Medulla oblongata (tissue), 1 donor: ENCODE results near the gene LINGO1.

Source experiments
- DNase-seq: peaks from one replicate; pipeline ENCODE4 v3.0.0-alpha.2; 2015; ENCODE audit errors: extremely low spot score

Gene LINGO1

DNA sequence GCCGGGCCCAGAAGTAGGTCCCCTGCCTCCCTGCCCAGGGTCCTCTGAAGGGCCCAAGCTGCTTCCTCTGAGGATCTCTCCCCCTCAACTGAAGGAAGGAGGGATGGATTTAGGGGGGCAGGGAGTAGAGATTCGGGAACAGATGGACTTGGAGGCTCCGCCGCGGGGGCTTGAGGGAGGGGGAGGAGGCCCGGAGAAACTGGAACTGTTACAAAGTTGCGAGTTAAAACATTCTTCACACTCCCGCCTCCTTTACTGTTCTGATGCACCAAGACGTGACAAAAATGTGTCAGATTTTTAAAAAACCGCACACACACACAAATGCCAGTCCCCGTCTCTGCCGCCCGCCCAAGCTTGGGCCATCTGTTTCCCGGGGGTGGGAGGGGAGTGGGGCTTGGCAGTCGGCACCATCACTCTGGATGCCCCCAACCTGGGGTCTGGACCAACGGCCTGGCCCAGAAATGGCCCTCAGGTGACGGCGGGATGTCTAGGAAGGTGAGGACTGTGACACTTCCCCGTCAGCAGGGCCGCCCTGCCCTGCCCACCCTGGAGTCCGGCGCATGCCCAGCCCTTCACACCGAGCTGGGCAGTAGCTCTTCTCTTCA, 25.0 kb upstream of the LINGO1 start:
- DNase-seq: no peak

DNA sequence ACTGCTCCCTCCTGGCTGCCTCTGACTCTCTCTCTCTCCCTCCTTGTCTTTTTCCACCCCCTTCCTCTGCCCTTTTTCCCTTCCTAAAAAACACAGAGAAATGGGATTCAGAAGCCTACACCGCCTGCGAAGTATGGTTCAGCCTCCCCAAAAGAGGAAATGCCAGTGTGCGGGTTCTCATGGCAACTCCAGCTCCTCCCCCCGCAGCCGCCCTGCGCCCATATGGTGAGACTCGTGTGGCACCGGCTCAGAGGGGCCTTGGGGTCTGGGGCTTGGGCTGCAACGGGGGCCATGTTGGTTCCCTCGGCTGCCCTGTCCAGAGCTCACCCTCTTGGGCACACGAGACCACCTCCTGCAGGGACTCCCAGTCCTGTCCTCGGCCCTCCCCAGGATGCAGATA, 23.6 kb upstream of the LINGO1 start:
- DNase-seq: no peak

DNA sequence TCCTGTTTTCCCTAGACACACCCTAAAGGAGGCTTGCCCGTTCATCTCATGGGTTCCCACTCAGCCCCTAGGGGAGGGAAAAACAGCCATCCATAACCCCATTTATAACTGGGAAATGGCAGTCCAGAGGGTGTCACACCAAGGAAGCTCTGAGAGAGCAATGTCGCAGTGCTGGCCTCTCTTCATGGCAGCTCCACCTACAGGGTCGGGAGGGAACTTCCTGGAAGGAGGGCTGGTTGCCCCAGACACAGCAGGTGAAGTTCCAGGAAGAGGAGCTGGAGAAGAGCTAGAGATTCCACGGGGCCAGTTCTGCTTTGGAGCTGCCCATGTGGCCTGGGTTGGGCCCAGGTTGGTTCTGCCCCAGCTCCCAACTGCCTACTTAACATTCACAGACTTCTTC, 22.3 kb upstream of the LINGO1 start:
- no peak for DNase-seq

DNA sequence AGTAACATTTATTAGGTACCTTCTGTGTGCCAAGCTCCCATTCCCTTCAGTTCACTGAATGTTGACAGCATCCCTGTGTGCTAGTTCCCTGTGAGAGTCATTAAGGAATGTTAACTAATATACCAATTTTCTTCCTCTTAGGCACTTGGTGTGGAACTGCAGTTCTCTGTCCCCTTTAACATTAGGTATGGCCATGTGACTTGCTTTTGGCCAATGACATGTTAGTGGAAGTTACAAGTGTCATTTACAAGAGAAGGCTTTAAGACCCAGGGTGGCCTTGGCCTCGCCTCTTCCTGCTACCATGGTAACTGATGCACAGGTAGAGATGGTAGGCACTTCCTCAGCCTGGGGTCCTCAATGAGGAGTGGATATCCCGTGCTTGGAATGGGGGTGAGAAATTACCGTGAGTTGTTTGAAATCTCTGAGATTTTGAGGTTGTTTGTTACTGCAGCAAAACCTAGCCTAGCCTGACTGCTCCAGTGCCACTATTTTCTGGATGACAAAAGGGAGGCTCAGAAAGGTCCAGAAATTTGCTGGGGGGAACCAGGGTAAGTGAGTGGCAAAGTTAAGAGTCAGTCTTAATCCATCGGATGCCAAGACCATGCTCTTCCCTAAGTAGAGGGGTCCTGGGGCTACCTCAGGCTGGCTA, 21.2 kb upstream of the LINGO1 start:
- DNase-seq: no peak

DNA sequence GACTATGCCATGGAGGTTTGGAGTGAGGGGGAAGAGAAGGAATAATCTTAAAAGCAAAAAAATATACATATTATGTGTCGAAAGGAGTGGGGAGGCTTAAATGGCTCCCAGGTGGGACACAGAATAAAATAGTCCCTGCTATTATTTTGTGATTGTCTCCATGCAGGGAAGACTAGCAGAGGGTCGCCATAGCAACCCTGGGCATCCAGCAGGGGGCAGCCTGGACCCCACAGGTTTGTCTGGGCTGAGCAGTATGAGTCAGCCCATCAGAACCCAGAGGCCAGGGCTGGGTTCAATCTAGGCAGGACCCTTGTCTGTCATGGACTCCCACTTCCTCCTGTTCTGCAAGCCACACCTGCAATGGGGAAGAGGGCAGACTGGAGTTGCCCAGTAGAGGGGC, 17.6 kb upstream of the LINGO1 start:
- no peak for DNase-seq

DNA sequence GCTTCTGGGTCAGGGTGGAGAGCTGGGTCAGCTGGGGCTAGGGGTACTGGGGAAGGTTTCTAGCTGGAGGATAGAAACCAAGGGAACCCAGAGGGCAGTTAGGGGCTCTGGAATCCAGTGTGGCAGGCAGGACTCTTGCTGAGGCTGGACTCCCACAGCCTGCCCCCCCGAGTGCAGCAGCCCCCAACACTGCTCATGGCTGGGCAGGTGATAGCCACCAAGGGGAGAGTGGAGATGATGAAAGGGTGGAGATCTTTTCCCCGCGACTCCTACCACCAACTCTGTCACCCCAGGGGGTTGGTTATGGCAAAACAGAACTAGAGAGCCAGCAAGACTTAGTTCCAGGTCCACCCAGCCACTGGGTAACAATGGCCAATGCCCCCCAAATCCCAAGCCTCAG, 16.9 kb upstream of the LINGO1 start:
- no peak for DNase-seq

DNA sequence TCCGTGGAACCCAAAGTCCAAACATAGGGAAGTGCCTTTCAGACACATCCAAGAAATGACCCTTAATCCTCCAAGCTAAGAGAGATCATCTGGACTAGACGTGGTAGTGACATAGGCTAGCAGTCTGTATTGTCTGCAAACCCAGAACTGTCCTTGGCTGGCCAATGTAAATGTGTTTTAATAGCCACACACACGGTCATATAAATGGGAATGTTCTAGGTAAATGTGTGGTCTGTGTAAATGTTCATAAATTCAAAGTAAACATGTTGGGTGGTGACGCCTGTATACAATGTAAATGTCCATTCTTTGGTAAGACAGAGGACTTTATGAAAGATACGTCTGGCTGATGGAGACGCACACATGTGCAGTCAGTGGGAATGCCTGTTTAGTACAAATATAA, 16.3 kb upstream of the LINGO1 start:
- DNase-seq: no peak

DNA sequence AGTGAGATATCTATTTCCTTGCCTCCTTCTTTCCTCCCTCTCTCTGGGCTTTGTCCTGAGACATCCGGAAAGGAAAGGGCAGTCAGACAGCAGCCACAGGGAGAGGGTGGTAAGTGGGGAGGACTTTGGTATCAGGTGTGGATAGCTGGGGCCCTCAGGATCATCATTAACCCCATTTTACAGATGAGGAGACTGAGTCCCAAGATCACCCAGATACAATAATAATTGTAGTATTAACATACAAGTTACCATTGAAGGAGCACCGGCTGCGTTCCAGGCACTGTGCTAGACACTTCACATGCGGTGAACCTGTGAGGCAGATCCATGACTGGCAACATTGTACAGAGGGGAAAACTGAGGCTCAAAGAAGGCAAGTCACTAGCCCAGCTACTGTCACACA, 15.2 kb upstream of the LINGO1 start:
- DNase-seq: no peak

DNA sequence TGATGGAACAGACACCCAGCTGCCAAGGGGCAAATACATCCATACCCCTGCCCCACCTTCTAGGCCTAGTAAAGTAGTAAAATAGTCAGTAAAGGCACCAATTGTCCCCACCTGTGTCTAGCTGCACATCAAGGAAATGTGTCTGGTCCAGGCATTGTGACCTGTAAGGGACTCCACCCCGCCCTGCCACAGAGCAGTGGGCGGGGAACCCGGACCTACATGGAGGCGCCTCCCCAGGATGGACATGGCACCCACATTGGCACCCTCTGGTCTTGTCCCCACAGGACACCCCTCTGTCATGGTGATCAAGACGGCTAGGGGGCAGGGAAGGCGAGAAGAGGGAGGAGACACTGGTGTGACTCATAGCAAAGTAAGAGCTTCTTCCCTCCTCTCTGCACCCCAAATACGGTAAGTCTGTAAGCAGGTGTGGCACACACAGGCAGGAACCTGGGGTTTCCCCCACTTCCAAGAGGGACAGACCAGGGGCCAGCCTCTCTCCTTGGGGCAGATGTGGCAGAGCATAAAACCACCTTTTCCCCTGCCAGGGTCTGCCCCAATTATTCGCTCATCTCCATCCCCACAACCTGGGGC, 13.5 kb upstream of the LINGO1 start:
- DNase-seq: no peak

DNA sequence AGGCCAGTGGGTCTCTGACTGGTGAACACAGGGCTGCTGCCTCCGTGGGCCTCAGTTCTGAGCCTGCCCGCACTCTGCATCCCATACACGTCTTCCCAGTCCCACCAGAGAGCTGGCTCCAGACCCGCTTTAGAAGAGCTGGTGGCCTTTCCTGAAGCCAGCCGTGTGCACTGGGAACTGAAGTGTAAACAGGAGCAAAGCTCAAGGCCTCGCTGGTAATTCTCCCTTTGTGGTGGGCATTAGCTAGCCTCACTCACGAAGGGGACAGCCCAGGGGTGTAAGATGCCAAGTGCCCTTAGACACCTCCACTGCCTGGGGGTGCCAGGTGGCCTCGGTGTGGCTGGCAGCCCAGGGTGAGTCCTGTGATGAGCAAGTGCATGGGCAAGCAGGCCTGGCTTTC, 12.9 kb upstream of the LINGO1 start:
- no peak for DNase-seq

DNA sequence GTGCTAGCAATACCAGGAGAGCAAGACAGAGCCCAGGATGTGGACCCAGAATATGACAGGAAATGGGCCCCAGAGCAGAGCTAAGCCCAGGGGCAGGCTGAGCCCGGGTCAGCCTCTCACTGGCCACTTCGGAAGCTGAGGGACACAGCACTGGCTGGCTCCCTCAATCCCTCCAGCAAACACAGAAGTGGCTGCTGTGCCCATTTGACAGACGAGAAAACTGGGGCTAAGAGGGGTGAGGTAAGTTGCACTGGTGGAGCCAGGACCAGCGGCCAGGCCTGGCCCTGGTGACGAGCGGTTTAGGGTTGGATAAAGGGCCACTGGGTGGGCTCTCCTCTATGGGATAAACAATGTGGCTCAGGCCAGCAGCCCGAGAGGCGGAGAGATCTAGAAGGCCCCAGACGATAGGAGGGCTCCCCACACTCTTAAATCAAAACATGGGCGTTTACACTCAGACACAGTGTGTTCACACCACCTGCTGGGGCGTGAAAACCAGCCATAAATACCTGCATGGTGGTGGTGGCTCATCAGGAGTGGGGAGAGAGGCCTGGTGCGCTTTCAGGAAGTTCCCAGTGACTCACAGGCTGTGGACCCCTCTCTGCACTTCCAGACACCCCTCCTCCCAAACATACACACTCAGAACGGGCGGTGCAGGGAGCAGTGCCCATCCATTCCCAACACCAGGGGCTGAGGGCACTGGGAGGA, 12.0 kb upstream of the LINGO1 start:
- no peak for DNase-seq

DNA sequence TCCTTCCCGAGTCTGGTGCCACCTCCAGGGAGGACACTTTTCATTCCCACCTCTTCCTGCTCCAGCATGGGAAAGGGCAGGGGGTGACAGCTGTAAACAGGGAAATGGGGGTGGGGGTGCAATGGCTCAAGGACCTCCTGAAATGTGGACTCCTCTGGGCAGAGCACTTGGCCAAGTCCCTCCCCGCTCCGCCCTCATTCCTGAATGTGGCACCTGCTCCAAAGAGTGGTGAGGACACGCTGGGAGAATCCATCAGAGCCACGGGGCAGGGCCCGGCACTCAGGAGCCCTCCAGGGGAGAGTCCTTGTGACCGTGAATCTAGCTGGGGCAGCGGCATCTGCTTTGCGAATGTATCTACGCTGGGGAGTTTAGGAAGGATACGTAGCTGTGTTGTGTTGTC, 11.1 kb upstream of the LINGO1 start:
- no peak for DNase-seq

DNA sequence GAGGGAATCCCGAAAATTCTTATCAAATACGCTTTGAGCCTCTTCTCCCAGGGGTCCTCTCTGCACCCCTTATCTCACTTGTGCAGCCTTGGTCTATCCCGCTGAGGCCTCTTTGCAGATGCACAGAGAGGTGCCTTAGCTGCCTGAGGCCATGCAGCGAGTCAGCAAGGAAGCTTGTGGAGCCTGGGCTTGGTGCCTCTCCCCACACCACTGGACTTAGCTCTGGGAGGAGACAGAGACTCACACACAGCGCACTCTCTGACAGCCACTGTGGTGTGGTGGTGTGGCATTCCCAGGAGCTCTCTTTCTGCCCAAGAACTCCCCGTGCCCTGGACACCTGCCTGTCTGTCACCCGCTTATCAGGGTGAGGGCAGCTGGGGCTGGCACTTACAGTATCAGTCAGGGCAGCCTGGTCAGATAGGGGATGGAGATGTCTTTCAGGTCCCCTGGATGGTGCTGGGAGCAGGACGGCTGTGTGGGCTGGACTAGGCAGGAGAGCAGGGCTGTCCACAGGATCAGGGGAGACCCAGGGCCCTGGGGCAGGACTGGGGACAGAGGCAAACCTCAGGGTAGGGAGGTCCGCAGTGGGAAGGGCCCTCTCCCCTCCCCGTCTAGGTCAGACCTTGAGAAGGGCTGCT, 10.2 kb upstream of the LINGO1 start:
- DNase-seq: no peak

DNA sequence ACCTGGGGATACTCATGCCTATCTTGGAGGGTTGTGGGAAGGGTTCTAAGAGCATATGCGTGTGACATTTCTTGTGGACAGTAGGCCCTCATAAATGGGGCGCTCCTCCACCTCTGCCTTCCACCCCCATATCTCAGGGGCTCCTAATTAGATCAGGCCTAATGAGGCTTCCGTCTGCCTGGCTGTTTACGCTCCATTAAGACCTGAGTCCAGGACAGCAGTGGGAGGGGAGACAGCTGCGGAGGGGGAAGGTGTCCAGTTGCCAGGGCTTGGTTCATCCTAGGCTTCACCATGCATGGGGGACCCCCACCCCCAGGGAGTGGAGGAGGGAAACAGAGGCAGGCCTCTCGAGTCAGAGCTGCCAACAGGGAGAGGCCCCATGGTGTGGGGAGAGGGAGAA, 9.3 kb upstream of the LINGO1 start:
- DNase-seq: no peak

DNA sequence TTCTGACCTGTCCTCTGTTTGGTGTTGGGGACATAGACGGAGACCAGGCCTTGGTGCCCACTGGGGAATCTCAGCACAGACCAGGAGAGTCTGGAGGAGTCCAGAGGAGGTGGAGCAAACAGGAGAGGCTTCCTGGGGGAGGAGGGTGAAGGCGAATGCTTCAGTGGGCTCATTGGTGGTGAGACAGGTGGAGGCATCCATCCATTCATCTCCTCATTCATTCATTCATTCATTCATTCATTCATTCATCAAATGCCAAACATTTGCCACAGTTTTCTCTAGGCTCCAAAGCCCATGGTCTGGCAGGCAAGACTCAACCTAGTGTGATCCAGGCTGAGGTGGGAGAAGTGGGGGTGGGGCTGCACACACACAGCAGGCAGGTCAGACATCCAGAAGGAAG, 7.9 kb upstream of the LINGO1 start:
- DNase-seq: no peak

DNA sequence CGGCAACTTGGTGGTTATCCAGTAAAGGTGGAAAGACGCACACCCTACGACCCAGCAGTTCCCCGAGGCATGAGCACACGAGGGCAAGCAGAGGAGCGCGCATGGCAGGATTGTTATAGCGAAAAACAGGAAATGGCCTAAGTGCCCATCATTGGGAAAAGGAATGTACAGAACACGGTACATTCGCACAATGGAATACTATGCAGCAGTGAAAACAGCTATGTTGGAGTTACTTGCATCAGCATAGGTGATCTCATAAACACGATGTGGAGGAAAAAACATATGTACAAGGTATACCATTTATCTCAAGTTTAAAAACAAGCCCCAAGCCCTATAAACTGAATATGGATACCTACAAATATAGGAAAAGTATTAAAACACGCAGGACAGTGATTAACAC, 6.7 kb upstream of the LINGO1 start:
- DNase-seq: no peak

DNA sequence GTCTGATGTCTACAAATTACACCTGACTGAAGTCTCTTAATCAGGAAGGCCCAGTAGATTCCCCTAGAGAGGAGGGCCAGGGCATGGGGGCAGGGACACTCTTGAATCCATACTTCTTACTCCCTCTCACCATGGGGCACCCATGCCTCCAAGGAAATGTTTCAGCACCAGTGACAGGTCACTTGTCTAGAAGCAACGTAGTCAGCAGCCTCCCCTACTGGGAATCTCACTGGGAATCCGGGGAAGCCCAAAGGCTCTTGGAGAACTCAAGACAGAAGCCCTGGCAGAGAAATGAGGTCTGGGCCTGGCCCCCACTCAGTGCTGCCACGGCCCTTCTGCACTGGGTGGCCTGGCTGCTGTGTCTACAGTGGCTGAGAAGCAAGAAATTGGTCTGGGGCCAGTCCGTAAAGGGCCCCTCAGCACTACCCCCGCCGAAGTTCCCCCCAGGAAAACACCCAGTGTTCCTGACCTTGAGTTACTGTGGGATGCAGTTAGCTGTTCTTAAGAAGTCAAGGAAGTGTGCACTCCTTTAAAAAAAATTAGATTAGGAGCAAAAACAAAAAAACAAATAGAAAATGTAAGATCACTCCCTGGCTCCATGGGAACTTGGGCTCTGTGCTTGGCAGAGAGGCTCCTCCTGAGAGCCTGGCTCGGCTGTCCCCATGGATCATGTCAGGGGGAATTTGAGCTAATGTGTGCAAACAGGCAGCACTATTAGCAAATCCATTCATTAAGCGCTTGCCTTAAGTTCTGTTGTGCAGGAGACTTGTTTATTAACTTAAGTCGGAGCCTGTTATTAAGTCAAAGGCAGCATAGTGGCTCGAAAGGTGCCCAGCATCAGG, 5.4 kb upstream of the LINGO1 start:
- DNase-seq: peak; percentile 45

DNA sequence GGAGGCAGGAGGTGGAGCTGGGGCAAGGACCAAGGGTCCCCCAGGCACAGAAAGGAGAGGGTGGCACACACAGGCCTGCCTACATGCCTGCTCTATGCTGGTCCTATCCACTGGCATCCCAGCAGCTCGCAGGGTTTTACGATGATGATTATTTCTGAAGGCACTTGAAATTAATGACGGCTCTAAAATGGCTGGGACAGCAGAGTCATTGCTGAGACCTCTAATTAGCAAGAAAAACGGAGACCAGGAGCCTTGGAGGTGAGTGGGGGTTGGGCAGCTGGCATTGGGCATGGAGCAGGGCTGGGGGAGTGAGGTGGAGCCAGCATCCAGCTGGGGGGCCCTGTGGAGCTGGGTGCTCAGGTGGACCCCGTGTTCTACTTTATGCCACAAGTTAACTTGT, 3.5 kb upstream of the LINGO1 start:
- no peak for DNase-seq

DNA sequence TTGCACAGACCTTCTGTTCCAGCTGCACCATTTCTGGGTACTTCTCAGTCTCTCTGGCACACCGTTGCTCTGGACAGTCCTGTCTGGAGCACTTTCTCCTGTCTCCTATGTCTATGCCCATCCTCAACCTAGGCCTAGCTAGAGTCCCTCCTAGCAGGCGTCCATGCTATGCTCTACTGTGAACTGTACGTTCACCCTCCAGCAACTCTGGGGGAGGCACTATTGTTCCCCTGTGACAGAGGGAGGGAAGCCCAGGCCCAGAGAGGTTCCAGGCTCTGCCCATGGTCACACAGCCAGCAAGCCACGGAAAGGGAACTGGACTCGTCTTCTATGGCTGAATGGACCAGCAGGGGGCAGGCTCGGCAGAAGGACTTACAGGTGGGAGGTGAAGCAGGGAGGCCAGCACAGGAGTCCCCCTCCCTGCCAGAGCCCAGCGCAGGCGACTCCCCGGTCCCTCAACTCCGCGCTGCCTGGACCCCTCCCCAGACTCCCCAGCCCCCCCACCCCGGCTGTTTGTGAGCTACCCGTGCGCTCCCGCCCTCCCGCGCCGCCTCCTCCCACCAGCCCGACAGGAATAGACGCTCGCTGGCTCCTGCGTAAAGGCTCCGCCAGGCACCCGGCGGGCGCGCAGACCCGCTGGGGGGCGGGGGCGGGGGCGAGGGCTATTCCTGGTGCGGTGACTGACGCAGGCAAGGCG, 1.7 kb upstream of the LINGO1 start:
- peak; percentile 43 for DNase-seq

DNA sequence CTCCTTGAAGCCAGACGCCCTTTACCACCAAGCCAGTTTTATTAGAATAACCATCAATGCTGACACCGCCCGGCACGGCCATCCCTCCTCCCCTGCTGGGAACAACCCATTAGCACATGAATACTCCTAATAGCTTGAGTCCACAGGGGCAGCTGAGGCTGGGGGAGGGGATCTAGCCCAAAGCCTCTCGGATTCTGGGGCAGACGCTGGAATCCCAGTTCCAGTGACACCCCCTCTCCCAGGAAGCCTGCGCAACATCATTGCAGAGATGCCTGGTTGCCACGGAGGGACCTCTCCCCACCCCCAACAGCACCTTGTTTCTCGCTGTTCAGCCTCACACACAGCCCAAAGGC, 1.2 kb upstream of the LINGO1 start:
- DNase-seq: no peak
